Common myeloid progenitor, CD34-positive (primary cell): ENCODE data around the gene SDK1.

Experiments
- CTCF ChIA-PET: fragments of 350-600 bp; sonication (Branson Sonifier 250); formaldehyde crosslinking; loops from one replicate; lab custom pipeline; 2021; ENCODE audit warnings: antibody characterized with exemption; lab: Charles Lee
- POLR2A ChIA-PET: fragments of 350-600 bp; sonication (Branson Sonifier 250); formaldehyde crosslinking; loops from one replicate; lab custom pipeline; 2021; ENCODE audit warnings: antibody characterized with exemption; lab: Charles Lee
- DNase-seq, 3 donors: peaks; one replicate each; pipeline versions ENCODE4 v3.0.0 to v3.0.0-alpha.2; 2013
- H3K27ac ChIP-seq, 2 experiments: 1 replicate in 1 of 2; 2 replicates in 1 of 2; pipeline ENCODE4 v1.7.0; 2013; ENCODE audit warnings: inconsistent platforms in 2 of 2, low read length in 2 of 2, mild to moderate bottlenecking in 2 of 2, low read depth in 1 of 2, moderate library complexity in 1 of 2; ENCODE audit not compliant: severe bottlenecking in 2 of 2, insufficient read depth in 1 of 2, poor library complexity in 1 of 2
- H3K27me3 ChIP-seq, 5 experiments: replicated peaks in 2 of 5; 1 replicate in 3 of 5; 2 replicates in 2 of 5; pipeline versions ENCODE4 v1.6.1 to v1.7.0; 2013; ENCODE audit warnings: low read length in 4 of 5, mild to moderate bottlenecking in 2 of 5, moderate library complexity in 2 of 5, inconsistent platforms in 1 of 5; ENCODE audit not compliant: insufficient read depth in 5 of 5, control insufficient read depth in 4 of 5
- H3K36me3 ChIP-seq, 4 experiments: 1 replicate in 2 of 4; 2 replicates in 2 of 4; pipeline versions ENCODE4 v1.6.1 to v1.7.0; 2013; ENCODE audit warnings: low read length in 3 of 4, control low read depth in 1 of 4, mild to moderate bottlenecking in 1 of 4; ENCODE audit not compliant: control insufficient read depth in 4 of 4, insufficient read depth in 4 of 4
- H3K4me1 ChIP-seq, 4 experiments: 1 replicate in 3 of 4; 2 replicates in 1 of 4; pipeline versions ENCODE4 v1.6.1 to v1.7.1; 2013; ENCODE audit warnings: low read length in 3 of 4, mild to moderate bottlenecking in 3 of 4, control low read depth in 1 of 4, inconsistent platforms in 1 of 4, moderate library complexity in 1 of 4; ENCODE audit not compliant: control insufficient read depth in 4 of 4, insufficient read depth in 4 of 4; ENCODE audit errors: control extremely low read depth in 1 of 4
- H3K4me3 ChIP-seq, 7 experiments: 1 replicate in 4 of 7; 2 replicates in 3 of 7; pipeline versions ENCODE4 v1.5.1 to v1.7.0; 2013; ENCODE audit warnings: mild to moderate bottlenecking in 7 of 7, low read length in 6 of 7, moderate library complexity in 6 of 7, inconsistent platforms in 2 of 7, low read depth in 2 of 7, control low read depth in 1 of 7; ENCODE audit not compliant: insufficient read depth in 4 of 7, control insufficient read depth in 1 of 7; ENCODE audit errors: extremely low read depth in 1 of 7
- H3K9me3 ChIP-seq, 5 experiments: 1 replicate in 4 of 5; 2 replicates in 1 of 5; pipeline versions ENCODE4 v1.6.1 to v1.7.1; 2013; ENCODE audit warnings: low read length in 4 of 5, mild to moderate bottlenecking in 2 of 5, inconsistent platforms in 1 of 5, low read depth in 1 of 5, moderate library complexity in 1 of 5; ENCODE audit not compliant: control insufficient read depth in 4 of 5, insufficient read depth in 2 of 5; ENCODE audit errors: control extremely low read depth in 1 of 5
- WGBS: methylation state at CpG from one replicate; pipeline ENCODE4 v1.1.5; 2013; ENCODE audit not compliant: insufficient coverage; 5-methylcytosine and 5-hydroxymethylcytosine counted together

Gene SDK1

GRCh38 chr7:4026941-4027486, 726.0 kb downstream of the SDK1 start:
- no peaks in the 10 kb centered on the region for H3K9me3 ChIP-seq
- 96% methylated on average over 9 of the region's 10 CpGs for WGBS
- CTCF ChIA-PET, result no interaction called here
- DNase-seq, result no peak
- H3K27ac ChIP-seq, result no peak overlapping the region
- H3K4me1 ChIP-seq, result no peaks in the 10 kb centered on the region
- POLR2A ChIA-PET, result interaction anchor here (0.7 kb wide), 1 partner anchor 1897 kb away, joined by 3 read pairs; no protein-coding TSS in a partner anchor
- H3K36me3 ChIP-seq, result no peaks in the 10 kb centered on the region
- H3K4me3 ChIP-seq, result no peak overlapping the region
- H3K27me3 ChIP-seq, result no peaks in the 10 kb centered on the region

GRCh38 chr7:4028221-4028620, 727.2 kb downstream of the SDK1 start:
- Histone ChIP-seq H3K27ac (no peak overlapping the region), H3K4me1 (no peaks in the 10 kb centered on the region), H3K9me3 (no peaks in the 10 kb centered on the region), H3K4me3 (no peak overlapping the region), H3K36me3 (no peaks in the 10 kb centered on the region), H3K27me3 (no peaks in the 10 kb centered on the region)
- 63% methylated on average over 4 of the region's 4 CpGs for WGBS
- POLR2A ChIA-PET, result no interaction called here
- CTCF ChIA-PET, result no interaction called here
- no peak for DNase-seq

- no peaks in the 10 kb centered on the region for H3K36me3 ChIP-seq
- H3K4me1 ChIP-seq, result no peaks in the 10 kb centered on the region
- no peak overlapping the region for H3K27ac ChIP-seq
- CTCF ChIA-PET, result no interaction called here
- WGBS, result 98% methylated on average over 10 of the region's 10 CpGs
- no peaks in the 10 kb centered on the region for H3K9me3 ChIP-seq
- H3K27me3 ChIP-seq, result peaks cover 0 to 2% (median 0%) of the 10 kb centered on the region in 5 experiments
- DNase-seq, result no peak
- POLR2A ChIA-PET, result no interaction called here
- H3K4me3 ChIP-seq, result no peak overlapping the region
These were observed 728.9 kb downstream of the SDK1 start for GRCh38 chr7:4029941-4030340.

- POLR2A ChIA-PET, result no interaction called here
- Histone ChIP-seq H3K9me3 (no peaks in the 10 kb centered on the region), H3K4me3 (no peak overlapping the region), H3K27ac (no peak overlapping the region), H3K36me3 (no peaks in the 10 kb centered on the region), H3K27me3 (peaks cover 0 to 2% (median 0%) of the 10 kb centered on the region in 5 experiments), H3K4me1 (no peaks in the 10 kb centered on the region)
- CTCF ChIA-PET, result no interaction called here
- 76% methylated on average over 13 of the region's 14 CpGs for WGBS
- no peak for DNase-seq
These were observed 729.4 kb downstream of the SDK1 start for GRCh38 chr7:4030346-4030950.

GRCh38 chr7:4033996-4034395, 732.9 kb downstream of the SDK1 start:
- no peaks in the 10 kb centered on the region for H3K36me3 ChIP-seq
- H3K27ac ChIP-seq, result no peak overlapping the region
- CTCF ChIA-PET, result interaction anchor here (0.6 kb wide), 1 partner anchor 11 kb away, joined by 3 read pairs; no protein-coding TSS in a partner anchor
- H3K4me1 ChIP-seq, result no peaks in the 10 kb centered on the region
- 78% methylated on average over 12 of the region's 12 CpGs for WGBS
- peaks cover 0 to 2% (median 0%) of the 10 kb centered on the region in 5 experiments for H3K27me3 ChIP-seq
- no peak for DNase-seq
- no peaks in the 10 kb centered on the region for H3K9me3 ChIP-seq
- POLR2A ChIA-PET, result no interaction called here
- H3K4me3 ChIP-seq, result no peak overlapping the region

GRCh38 chr7:4037308-4037707, 736.3 kb downstream of the SDK1 start:
- H3K27ac ChIP-seq, result no peak overlapping the region
- ChIA-PET CTCF (no interaction called here), POLR2A (no interaction called here)
- no peak overlapping the region for H3K4me3 ChIP-seq
- H3K9me3 ChIP-seq, result no peaks in the 10 kb centered on the region
- H3K4me1 ChIP-seq, result no peaks in the 10 kb centered on the region
- peaks cover 0 to 2% (median 0%) of the 10 kb centered on the region in 5 experiments for H3K27me3 ChIP-seq
- WGBS, result 100% methylated on average over 3 of the region's 4 CpGs
- no peaks in the 10 kb centered on the region for H3K36me3 ChIP-seq
- no peak for DNase-seq

GRCh38 chr7:4037877-4038276, 736.8 kb downstream of the SDK1 start:
- no peaks in the 10 kb centered on the region for H3K9me3 ChIP-seq
- 100% methylated on average over 3 of the region's 4 CpGs for WGBS
- H3K27ac ChIP-seq, result no peak overlapping the region
- DNase-seq, result no peak
- CTCF ChIA-PET, result interaction anchor here (0.6 kb wide), 1 partner anchor 18 kb away, joined by 3 read pairs; no protein-coding TSS in a partner anchor
- no peaks in the 10 kb centered on the region for H3K36me3 ChIP-seq
- POLR2A ChIA-PET, result no interaction called here
- H3K4me1 ChIP-seq, result no peaks in the 10 kb centered on the region
- peaks cover 0 to 2% (median 0%) of the 10 kb centered on the region in 5 experiments for H3K27me3 ChIP-seq
- no peak overlapping the region for H3K4me3 ChIP-seq
